Esophagus mucosa (tissue), 1 donor: ENCODE measurements around the gene CMSS1. TPM values are rescaled to one million over a fixed set of nuclear protein-coding genes. Genes with fewer than 3 reads are reported as not detected.

Experiments used
- ATAC-seq: fragments of 200-7000 bp; cut with Tn5 transposase; one replicate; pipeline ENCODE4 v1.9.1; 2020
- total RNA-seq: library from RNA; stranded (reverse); gene quantifications from one replicate; pipeline ENCODE4 v1.2.4, GENCODE V29; 2023
- donor health status: DM: yes; HTN: yes; CAD: no.

The CMSS1 gene
- total RNA-seq, 1 donor from 2014 or later: 24.5 TPM

- no peak for ATAC-seq
Observed at GRCh38 chr3:99961756-99962515, 144.3 kb downstream of the CMSS1 start.

GRCh38 chr3:99962703-99963102 is 145.0 kb downstream of the CMSS1 start:
- ATAC-seq: no peak

- no peak for ATAC-seq
Observed at GRCh38 chr3:99965077-99965476, 147.4 kb downstream of the CMSS1 start.

- no peak for ATAC-seq
Observed at GRCh38 chr3:99965681-99966408, 148.2 kb downstream of the CMSS1 start.

GRCh38 chr3:99966662-99967416 is 149.2 kb downstream of the CMSS1 start:
- ATAC-seq: no peak

GRCh38 chr3:99967796-99968195 is 150.1 kb downstream of the CMSS1 start:
- ATAC-seq: peak; percentile 69

- ATAC-seq: peak; percentile 84
Observed at GRCh38 chr3:99969136-99969535, 151.5 kb downstream of the CMSS1 start.

- no peak for ATAC-seq
Observed at GRCh38 chr3:99970198-99970597, 152.5 kb downstream of the CMSS1 start.

GRCh38 chr3:99971761-99972160 is 154.1 kb downstream of the CMSS1 start:
- peak; percentile 35 for ATAC-seq

- ATAC-seq: no peak
Observed at GRCh38 chr3:99972380-99973104, 154.9 kb downstream of the CMSS1 start.

- peak; percentile 17 for ATAC-seq
Observed at GRCh38 chr3:99974989-99975388, 157.3 kb downstream of the CMSS1 start.

GRCh38 chr3:99976584-99976983 is 158.9 kb downstream of the CMSS1 start:
- no peak for ATAC-seq

- ATAC-seq: no peak
Observed at GRCh38 chr3:99978221-99978620, 160.6 kb downstream of the CMSS1 start.

GRCh38 chr3:99980606-99981005 is 162.9 kb downstream of the CMSS1 start:
- ATAC-seq: no peak

GRCh38 chr3:99981138-99981537 is 163.5 kb downstream of the CMSS1 start:
- ATAC-seq: no peak

GRCh38 chr3:99982650-99983049 is 165.0 kb downstream of the CMSS1 start:
- ATAC-seq: no peak

GRCh38 chr3:99984139-99984538 is 166.5 kb downstream of the CMSS1 start:
- ATAC-seq: no peak

GRCh38 chr3:99984668-99985067 is 167.0 kb downstream of the CMSS1 start:
- ATAC-seq: no peak

GRCh38 chr3:99990179-99990578 is 172.5 kb downstream of the CMSS1 start:
- no peak for ATAC-seq

- ATAC-seq: no peak
Observed at GRCh38 chr3:99997293-99997692, 179.6 kb downstream of the CMSS1 start.

- ATAC-seq: no peak
Observed at GRCh38 chr3:99999536-99999935, 181.9 kb downstream of the CMSS1 start.

GRCh38 chr3:100001083-100001482 is 183.4 kb downstream of the CMSS1 start:
- ATAC-seq: no peak
